Ovary (tissue), 3 donors: ENCODE results near the gene MAGOHB.

Source experiments
- POLR2A ChIP-seq: fragments of 450-650 bp; IDR thresholded peaks from one replicate; pipeline ENCODE4 v1.6.1; 2017; ENCODE audit warnings: antibody characterized with exemption, mild to moderate bottlenecking, moderate library complexity
- TF ChIP-seq, protein P1 (sequence below), 3 donors: fragments of 450-650 bp in 2 of 3; fragments of 200-600 bp in 1 of 3; IDR thresholded peaks; one replicate each; pipeline versions ENCODE4 v1.5.1 to v1.8.0; 2016 to 2022; ENCODE audit warnings: antibody characterized with exemption in 3 of 3, mild to moderate bottlenecking in 1 of 3
- donor health status: DM: no; HTN: no; CAD: no.

DNA sequence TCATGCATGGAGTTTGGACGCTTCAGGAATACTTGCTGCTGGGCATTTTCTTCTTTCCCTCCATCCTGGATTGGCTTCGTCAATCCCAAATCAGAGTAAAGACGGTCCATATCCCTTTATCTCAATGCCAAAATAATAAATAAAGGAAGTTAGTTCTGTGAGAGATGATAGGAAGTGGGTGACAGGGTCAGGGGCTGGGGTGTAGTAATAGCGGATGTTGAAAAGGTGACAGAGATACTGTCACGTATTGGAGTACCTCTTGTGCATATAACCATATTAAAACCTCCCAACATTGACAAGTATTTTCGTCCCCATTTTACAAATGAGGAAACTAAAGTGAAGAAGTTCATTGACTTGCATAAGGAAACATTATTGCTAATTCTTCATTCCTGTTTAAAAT lies 12.4 kb downstream of the MAGOHB start:
- TF ChIP-seq, protein P1, sequence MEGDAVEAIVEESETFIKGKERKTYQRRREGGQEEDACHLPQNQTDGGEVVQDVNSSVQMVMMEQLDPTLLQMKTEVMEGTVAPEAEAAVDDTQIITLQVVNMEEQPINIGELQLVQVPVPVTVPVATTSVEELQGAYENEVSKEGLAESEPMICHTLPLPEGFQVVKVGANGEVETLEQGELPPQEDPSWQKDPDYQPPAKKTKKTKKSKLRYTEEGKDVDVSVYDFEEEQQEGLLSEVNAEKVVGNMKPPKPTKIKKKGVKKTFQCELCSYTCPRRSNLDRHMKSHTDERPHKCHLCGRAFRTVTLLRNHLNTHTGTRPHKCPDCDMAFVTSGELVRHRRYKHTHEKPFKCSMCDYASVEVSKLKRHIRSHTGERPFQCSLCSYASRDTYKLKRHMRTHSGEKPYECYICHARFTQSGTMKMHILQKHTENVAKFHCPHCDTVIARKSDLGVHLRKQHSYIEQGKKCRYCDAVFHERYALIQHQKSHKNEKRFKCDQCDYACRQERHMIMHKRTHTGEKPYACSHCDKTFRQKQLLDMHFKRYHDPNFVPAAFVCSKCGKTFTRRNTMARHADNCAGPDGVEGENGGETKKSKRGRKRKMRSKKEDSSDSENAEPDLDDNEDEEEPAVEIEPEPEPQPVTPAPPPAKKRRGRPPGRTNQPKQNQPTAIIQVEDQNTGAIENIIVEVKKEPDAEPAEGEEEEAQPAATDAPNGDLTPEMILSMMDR (IDR thresholded peaks at IDR 0.05): no peak
- TF ChIP-seq POLR2A: no peak
